Hindlimb muscle (tissue), 1 donor: ENCODE measurements around the gene ERICH4. TPM values are rescaled to one million over a fixed set of nuclear protein-coding genes. Genes with fewer than 3 reads are reported as not detected.
"Not testable (repeated sequence)": the region's sequence is repeated elsewhere in the genome, so short reads cannot be mapped to it uniquely, and the experiment has no call there.

ENCODE experiments used
- DNase-seq: peaks from one replicate; pipeline ENCODE4 v3.0.0-alpha.2; 2013
- polyA plus RNA-seq: library from polyadenylated mRNA; unstranded; fragments of 120-200 nt; gene quantifications from one replicate; pipeline ENCODE4 v1.2.1, GENCODE V29; 2013; ENCODE audit not compliant: insufficient read length

Gene ERICH4
- not detected for polyA plus RNA-seq

GRCh38 chr19:41442473-41443355 lies at the start of gene ERICH4:
Gene ERICH4, plus strand, starts transcription at chr19:41443156. Its CDS starts 14 bp downstream, at chr19:41443170.
- no peak for DNase-seq

- DNase-seq, result no peak
Measured at GRCh38 chr19:41395355-41395754, 47.6 kb upstream of the ERICH4 start.

- peak; percentile 100 for DNase-seq
Measured at GRCh38 chr19:41397086-41398049, 45.6 kb upstream of the ERICH4 start, which contains the start of the genes BCKDHA and EXOSC5. Gene BCKDHA, plus strand, starts transcription at chr19:41397818. Its CDS starts 10 bp downstream, at chr19:41397828. Gene EXOSC5, minus strand, starts transcription at chr19:41397359. Its CDS starts 31 bp downstream, at chr19:41397328.

GRCh38 chr19:41398050-41398418 lies 44.9 kb upstream of the ERICH4 start:
- DNase-seq, result no peak

GRCh38 chr19:41398598-41398997 lies 44.4 kb upstream of the ERICH4 start:
- no peak for DNase-seq

GRCh38 chr19:41399091-41399490 lies 43.9 kb upstream of the ERICH4 start:
- no peak for DNase-seq

GRCh38 chr19:41399525-41399924 lies 43.4 kb upstream of the ERICH4 start:
- DNase-seq, result no peak

GRCh38 chr19:41401483-41401882 lies 41.5 kb upstream of the ERICH4 start:
- no peak for DNase-seq

- no peak for DNase-seq
Measured at GRCh38 chr19:41402010-41402409, 40.9 kb upstream of the ERICH4 start.

GRCh38 chr19:41403181-41403970 lies 39.6 kb upstream of the ERICH4 start:
- DNase-seq, result no peak

- no peak for DNase-seq
Measured at GRCh38 chr19:41405776-41406175, 37.2 kb upstream of the ERICH4 start.

- DNase-seq, result no peak
Measured at GRCh38 chr19:41407271-41407670, 35.7 kb upstream of the ERICH4 start.

- no peak for DNase-seq
Measured at GRCh38 chr19:41408256-41408655, 34.7 kb upstream of the ERICH4 start.

GRCh38 chr19:41408846-41409245 lies 34.1 kb upstream of the ERICH4 start:
- DNase-seq, result not testable (repeated sequence)

- no peak for DNase-seq
Measured at GRCh38 chr19:41409288-41409687, 33.7 kb upstream of the ERICH4 start.

- no peak for DNase-seq
Measured at GRCh38 chr19:41410336-41411054, 32.5 kb upstream of the ERICH4 start.

GRCh38 chr19:41411100-41411967 lies 31.6 kb upstream of the ERICH4 start:
- DNase-seq, result no peak

GRCh38 chr19:41411968-41412265 lies 31.0 kb upstream of the ERICH4 start:
- no peak for DNase-seq

GRCh38 chr19:41412953-41413352 lies 30.0 kb upstream of the ERICH4 start:
- DNase-seq, result no peak

GRCh38 chr19:41413947-41414346 lies 29.0 kb upstream of the ERICH4 start:
- no peak for DNase-seq

GRCh38 chr19:41414461-41414860 lies 28.5 kb upstream of the ERICH4 start:
- no peak for DNase-seq
